Endothelial cell of umbilical vein (primary cell): ENCODE results near the gene FAM83D. TPM values are rescaled to one million over a fixed set of nuclear protein-coding genes. Genes with fewer than 3 reads are reported as not detected.
A peak's percentile ranks its signal among the peaks of the same experiment; 100 is the strongest.

Experiments used
- BruUV-seq: library from RNA; stranded (reverse); fragments of 400-500 nt; replicated peaks from 2 replicates; lab custom pipeline; 2021; lab: Mats Ljungman, UMichigan
- CTCF ChIA-PET: fragments of 300-600, 350-600 bp; sonication (Branson Sonifier 250); formaldehyde crosslinking; loops from one replicate; lab custom pipeline; 2021; ENCODE audit warnings: antibody characterized with exemption, inconsistent platforms; lab: Charles Lee
- POLR2A ChIA-PET: fragments of 300-600, 350-600 bp; sonication (Branson Sonifier 250); formaldehyde crosslinking; loops from one replicate; lab custom pipeline; 2021; ENCODE audit warnings: antibody characterized with exemption, inconsistent platforms; lab: Charles Lee
- DNase-seq: peaks from one replicate; pipeline ENCODE4 v3.0.0-alpha.2; 2011; ENCODE audit warnings: low read depth, low spot score
- FAIRE-seq: peaks from 2 replicates; lab custom pipeline; 2011; peaks lifted over from hg19 to GRCh38; lab: Jason Lieb, UNC
- H2AFZ ChIP-seq: 2 replicates; pipeline ENCODE4 v1.6.0; 2012; ENCODE audit warnings: low read depth, low read length, control low read depth, inconsistent platforms
- H3K27ac ChIP-seq: 2 replicates; pipeline ENCODE4 v1.5.1; 2011; ENCODE audit warnings: low read depth, mild to moderate bottlenecking, control low read depth, low read length, moderate library complexity; ENCODE audit not compliant: insufficient read depth
- H3K27me3 ChIP-seq, 2 experiments: 2 replicates each; pipeline versions ENCODE4 v1.6.0 to v1.6.1; 2011; ENCODE audit warnings: low read length in 2 of 2, mixed read lengths in 1 of 2; ENCODE audit not compliant: control insufficient read depth in 2 of 2, insufficient read depth in 2 of 2
- H3K36me3 ChIP-seq, 2 experiments: 2 replicates in 1 of 2; 3 replicates in 1 of 2; pipeline ENCODE4 v1.5.1; 2011; ENCODE audit warnings: low read length in 2 of 2, mild to moderate bottlenecking in 1 of 2, moderate library complexity in 1 of 2; ENCODE audit not compliant: control insufficient read depth in 2 of 2, insufficient read depth in 2 of 2; ENCODE audit errors: extremely low read depth in 1 of 2
- H3K4me1 ChIP-seq: 3 replicates; pipeline ENCODE4 v1.5.1; 2011; ENCODE audit warnings: mild to moderate bottlenecking, low read length; ENCODE audit not compliant: control insufficient read depth, insufficient read depth; ENCODE audit errors: extremely low read depth
- H3K4me2 ChIP-seq: 2 replicates; pipeline ENCODE4 v1.6.1; 2011; ENCODE audit warnings: low read length, control low read depth, mixed read lengths; ENCODE audit not compliant: insufficient read depth
- H3K4me3 ChIP-seq, 3 experiments: fragments of 200-600 bp in 1 of 3; sonication (generic), shearing (Covaris generic) in 1 of 3; replicated peaks in 1 of 3; 2 replicates each; pipeline ENCODE4 v1.5.1; 2011 to 2016; ENCODE audit warnings: control low read depth in 3 of 3, low read length in 3 of 3, mild to moderate bottlenecking in 2 of 3, inconsistent platforms in 1 of 3, low read depth in 1 of 3, moderate library complexity in 1 of 3; ENCODE audit not compliant: insufficient read depth in 1 of 3
- H3K79me2 ChIP-seq: 2 replicates; pipeline ENCODE4 v1.6.0; 2012; ENCODE audit warnings: low read length, inconsistent platforms; ENCODE audit not compliant: control insufficient read depth, insufficient read depth
- H3K9ac ChIP-seq: replicated peaks from 2 replicates; pipeline ENCODE3; 2011; ENCODE audit warnings: low read length, control low read depth; ENCODE audit not compliant: insufficient read depth; ENCODE audit errors: extremely low read depth
- H3K9me1 ChIP-seq: replicated peaks from 3 replicates; pipeline ENCODE4 v1.6.0; 2011; ENCODE audit warnings: mild to moderate bottlenecking, low read length; ENCODE audit not compliant: control insufficient read depth, insufficient read depth; ENCODE audit errors: extremely low read depth
- H3K9me3 ChIP-seq: replicated peaks from 2 replicates; pipeline ENCODE4 v1.5.1; 2012; ENCODE audit warnings: low read length, inconsistent platforms; ENCODE audit not compliant: control insufficient read depth, insufficient read depth
- H4K20me1 ChIP-seq: replicated peaks from 2 replicates; pipeline ENCODE3; 2011; ENCODE audit warnings: mild to moderate bottlenecking, low read length; ENCODE audit not compliant: control insufficient read depth, insufficient read depth; ENCODE audit errors: extremely low read depth
- EZH2 ChIP-seq: IDR thresholded peaks from 2 replicates; pipeline ENCODE4 v1.6.1; 2012; ENCODE audit warnings: borderline replicate concordance, low read depth, mild to moderate bottlenecking, moderate library complexity, low read length, inconsistent platforms; ENCODE audit not compliant: severe bottlenecking
- FOS ChIP-seq: IDR thresholded peaks from 2 replicates; pipeline ENCODE4 v1.6.1; 2011; ENCODE audit warnings: mild to moderate bottlenecking, low read length, moderate library complexity, borderline replicate concordance; ENCODE audit not compliant: insufficient read depth
- JUN ChIP-seq: IDR thresholded peaks from 2 replicates; pipeline ENCODE4 v1.6.1; 2011; ENCODE audit warnings: borderline replicate concordance, low read depth; ENCODE audit not compliant: insufficient read length, insufficient read depth
- MAX ChIP-seq: IDR thresholded peaks from 2 replicates; pipeline ENCODE4 v1.6.1; 2011; ENCODE audit not compliant: insufficient read depth, insufficient read length
- POLR2A ChIP-seq: IDR thresholded peaks from 2 replicates; pipeline ENCODE4 v1.6.1; 2012; ENCODE audit warnings: low read depth, mild to moderate bottlenecking, control low read depth, low read length
- POLR2AphosphoS5 ChIP-seq: IDR thresholded peaks from 2 replicates; pipeline ENCODE4 v1.6.1; 2012; ENCODE audit warnings: low read depth, mild to moderate bottlenecking, control low read depth, low read length, moderate library complexity; ENCODE audit not compliant: insufficient read depth
- dilution Hi-C: fragments of 300-500 bp; cut with MboI; formaldehyde crosslinking; loops from one replicate; pipeline ENCODE4 v1.15.0; 2019; ENCODE audit warnings: low sequenced_read_pairs; ENCODE audit not compliant: extremely low pct_ligation_motif_present
- intact Hi-C: fragments of 100-400 bp; cut with micrococcal nuclease; formaldehyde crosslinking; loops from one replicate; pipeline ENCODE4 v1.10.0; 2022
- polyA plus RNA-seq, 4 experiments: library from polyadenylated mRNA; depleted of rRNA in 3 of 4; stranded (reverse) in 3 of 4; unstranded in 1 of 4; fragments of >200 nt; gene quantifications; 2 replicates each; pipeline versions ENCODE4 v1.2.1 to v1.2.3, GENCODE V29; 2011 to 2012; ENCODE audit warnings: missing spikeins in 1 of 4
- total RNA-seq: library from RNA; stranded (reverse); gene quantifications from 2 replicates; pipeline ENCODE4 v1.2.3, GENCODE V29; 2021
- TF ChIP-seq, protein P1 (sequence below), 2 donors: IDR thresholded peaks; 1 replicate in 1 of 2; 2 replicates in 1 of 2; pipeline ENCODE4 v1.5.1; 2011; ENCODE audit warnings: low read length in 2 of 2, mild to moderate bottlenecking in 2 of 2, moderate library complexity in 2 of 2, control low read depth in 1 of 2, inconsistent platforms in 1 of 2, low read depth in 1 of 2; ENCODE audit not compliant: insufficient read depth in 1 of 2; ENCODE audit errors: extremely low read depth in 1 of 2

The FAM83D gene
- total and polyA plus RNA-seq, 2 donors (not counting 3 experiments of a cell fraction or from before 2014, with no cell fraction given) = 41.0 to 46.0 TPM

GRCh38 chr20:38937978-38938473 lies 11.8 kb downstream of the FAM83D start:
- H3K27me3 ChIP-seq = no peaks in the 10 kb centered on the region
- POLR2A ChIA-PET = no interaction called here
- no peak overlapping the region for H3K9ac ChIP-seq
- no peak overlapping the region for H2AFZ ChIP-seq
- H3K36me3 ChIP-seq = peaks cover 0 to 11% of the 10 kb centered on the region in 2 experiments
- dilution Hi-C loops = no loop called here
- H3K4me3 ChIP-seq = no peak overlapping the region
- H3K9me3 ChIP-seq = no peaks in the 10 kb centered on the region
- no TSS peak for BruUV-seq
- FAIRE-seq (no peak), DNase-seq (no peak)
- peaks cover 98% of the 10 kb centered on the region for H3K79me2 ChIP-seq
- no peaks in the 10 kb centered on the region for H4K20me1 ChIP-seq
- H3K4me2 ChIP-seq = no peak overlapping the region
- H3K4me1 ChIP-seq = peaks cover 14% of the 10 kb centered on the region
- CTCF ChIA-PET = no interaction called here
- intact Hi-C loops = no loop called here
- TF ChIP-seq, protein P1, sequence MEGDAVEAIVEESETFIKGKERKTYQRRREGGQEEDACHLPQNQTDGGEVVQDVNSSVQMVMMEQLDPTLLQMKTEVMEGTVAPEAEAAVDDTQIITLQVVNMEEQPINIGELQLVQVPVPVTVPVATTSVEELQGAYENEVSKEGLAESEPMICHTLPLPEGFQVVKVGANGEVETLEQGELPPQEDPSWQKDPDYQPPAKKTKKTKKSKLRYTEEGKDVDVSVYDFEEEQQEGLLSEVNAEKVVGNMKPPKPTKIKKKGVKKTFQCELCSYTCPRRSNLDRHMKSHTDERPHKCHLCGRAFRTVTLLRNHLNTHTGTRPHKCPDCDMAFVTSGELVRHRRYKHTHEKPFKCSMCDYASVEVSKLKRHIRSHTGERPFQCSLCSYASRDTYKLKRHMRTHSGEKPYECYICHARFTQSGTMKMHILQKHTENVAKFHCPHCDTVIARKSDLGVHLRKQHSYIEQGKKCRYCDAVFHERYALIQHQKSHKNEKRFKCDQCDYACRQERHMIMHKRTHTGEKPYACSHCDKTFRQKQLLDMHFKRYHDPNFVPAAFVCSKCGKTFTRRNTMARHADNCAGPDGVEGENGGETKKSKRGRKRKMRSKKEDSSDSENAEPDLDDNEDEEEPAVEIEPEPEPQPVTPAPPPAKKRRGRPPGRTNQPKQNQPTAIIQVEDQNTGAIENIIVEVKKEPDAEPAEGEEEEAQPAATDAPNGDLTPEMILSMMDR (IDR thresholded peaks at IDR 0.05; ENCODE audit: extremely low read depth in 1 of 2, insufficient read depth in 1 of 2, low read depth in 1 of 2, low read length in 2 of 2) = no peak
- TF ChIP-seq POLR2A = no peak
- no peak for TF ChIP-seq EZH2
- no peak for TF ChIP-seq MAX
- no peak for TF ChIP-seq JUN
- H3K9me1 ChIP-seq = no peaks in the 10 kb centered on the region
- no peak overlapping the region for H3K27ac ChIP-seq

GRCh38 chr20:38939686-38940085 lies 13.5 kb downstream of the FAM83D start:
- no peak overlapping the region for H2AFZ ChIP-seq
- FAIRE-seq = no peak
- dilution Hi-C loops (no loop called here), intact Hi-C loops (no loop called here)
- TF ChIP-seq POLR2AphosphoS5 (peak; percentile 22), FOS (no peak)
- no peaks in the 10 kb centered on the region for H3K9me3 ChIP-seq
- H3K4me2 ChIP-seq = no peak overlapping the region
- peaks cover 13% of the 10 kb centered on the region for H3K4me1 ChIP-seq
- no peak overlapping the region for H3K4me3 ChIP-seq
- POLR2A ChIA-PET = interaction anchor here (1.0 kb wide), 1 partner anchor 135 kb away, joined by 3 read pairs; no protein-coding TSS in a partner anchor
- H4K20me1 ChIP-seq = no peaks in the 10 kb centered on the region
- peaks cover 93% of the 10 kb centered on the region for H3K79me2 ChIP-seq
- no TSS peak for BruUV-seq
- H3K9ac ChIP-seq = no peak overlapping the region
- H3K27ac ChIP-seq = no peak overlapping the region
- peak; percentile 81 for DNase-seq
- H3K27me3 ChIP-seq = no peaks in the 10 kb centered on the region
- no peaks in the 10 kb centered on the region for H3K9me1 ChIP-seq
- CTCF ChIA-PET = interaction anchor here (0.8 to 1.1 kb wide), 2 partner anchors 9 to 22 kb away, joined by 3 read pairs; partner anchors contain the start of gene DHX35
- H3K36me3 ChIP-seq = peaks cover 0 to 18% of the 10 kb centered on the region in 2 experiments
